HG02970 (cell line): Measurements from ENCODE around the gene PRTFDC1.
"Not testable (repeated sequence)": the region's sequence is repeated elsewhere in the genome, so short reads cannot be mapped to it uniquely, and the experiment has no call there.

ENCODE experiments used
- ATAC-seq: cut with Tn5 transposase; IDR thresholded peaks from one replicate; pipeline ENCODE4 v1.9.1; 2021; ENCODE audit warnings: mild to moderate bottlenecking, moderate library complexity, moderate number of reproducible peaks; ENCODE audit not compliant: unreplicated experiment, low FRiP score

PRTFDC1 gene

DNA sequence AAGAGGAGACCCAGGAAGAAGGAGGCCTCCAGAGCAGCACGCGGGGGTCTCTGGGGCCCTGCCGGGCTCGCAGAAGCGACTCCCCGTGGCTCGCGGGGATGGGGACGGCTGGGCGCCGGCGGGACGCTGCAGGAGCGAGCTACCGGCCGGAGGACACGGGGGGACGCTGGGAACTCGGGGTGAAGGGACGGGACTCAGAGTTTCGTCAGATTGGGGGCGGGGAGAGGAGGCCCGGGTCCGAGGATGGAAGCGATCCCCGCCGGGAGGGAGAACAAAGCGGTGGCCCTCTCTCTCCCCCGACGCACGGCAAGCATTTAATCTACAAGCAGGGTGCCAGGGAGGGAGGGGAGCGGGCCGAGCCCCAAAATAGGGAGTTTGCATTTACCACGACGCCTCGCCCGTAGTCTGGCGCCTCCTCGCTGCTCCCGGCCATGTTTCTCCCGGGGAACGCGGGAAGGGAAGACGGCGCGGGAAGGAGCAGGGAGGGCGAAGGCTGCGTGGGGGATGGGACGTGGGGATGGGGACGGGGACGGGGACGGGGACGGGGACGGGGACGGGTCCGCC is at the start of gene PRTFDC1:
Gene PRTFDC1, minus strand, starts transcription at position 464 of the 564 bp plus-strand sequence. Its CDS starts 31 bp downstream, at position 433.
- ATAC-seq, result peak; percentile 31

GRCh38 chr10:24998044-24998443 is 45.6 kb upstream of the PRTFDC1 start:
- no peak for ATAC-seq

DNA sequence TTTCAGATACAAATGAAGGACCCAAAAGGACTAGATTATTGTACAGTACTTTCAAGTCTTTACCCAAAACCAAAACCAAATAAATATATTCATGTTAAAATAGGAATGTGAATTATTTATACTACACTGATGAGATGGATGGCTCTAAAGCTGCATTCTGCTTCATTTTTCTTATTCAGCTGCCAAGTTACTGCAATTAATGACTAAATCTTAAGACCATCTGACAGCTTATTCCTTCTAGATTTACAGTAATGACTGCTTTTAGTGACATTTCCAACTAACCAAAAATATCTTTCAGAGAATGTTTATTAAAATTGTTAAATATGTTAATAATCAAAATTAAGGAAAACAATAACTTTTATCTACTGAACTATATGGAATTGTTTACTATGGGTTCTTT is 42.7 kb upstream of the PRTFDC1 start:
- ATAC-seq, result no peak

GRCh38 chr10:24993237-24993958 is 41.0 kb upstream of the PRTFDC1 start:
- ATAC-seq, result no peak

GRCh38 chr10:24992512-24993133 is 40.2 kb upstream of the PRTFDC1 start:
- no peak for ATAC-seq

GRCh38 chr10:24991298-24991697 is 38.9 kb upstream of the PRTFDC1 start:
- no peak for ATAC-seq

- ATAC-seq, result no peak
These were observed 37.5 kb upstream of the PRTFDC1 start for GRCh38 chr10:24989867-24990266.

DNA sequence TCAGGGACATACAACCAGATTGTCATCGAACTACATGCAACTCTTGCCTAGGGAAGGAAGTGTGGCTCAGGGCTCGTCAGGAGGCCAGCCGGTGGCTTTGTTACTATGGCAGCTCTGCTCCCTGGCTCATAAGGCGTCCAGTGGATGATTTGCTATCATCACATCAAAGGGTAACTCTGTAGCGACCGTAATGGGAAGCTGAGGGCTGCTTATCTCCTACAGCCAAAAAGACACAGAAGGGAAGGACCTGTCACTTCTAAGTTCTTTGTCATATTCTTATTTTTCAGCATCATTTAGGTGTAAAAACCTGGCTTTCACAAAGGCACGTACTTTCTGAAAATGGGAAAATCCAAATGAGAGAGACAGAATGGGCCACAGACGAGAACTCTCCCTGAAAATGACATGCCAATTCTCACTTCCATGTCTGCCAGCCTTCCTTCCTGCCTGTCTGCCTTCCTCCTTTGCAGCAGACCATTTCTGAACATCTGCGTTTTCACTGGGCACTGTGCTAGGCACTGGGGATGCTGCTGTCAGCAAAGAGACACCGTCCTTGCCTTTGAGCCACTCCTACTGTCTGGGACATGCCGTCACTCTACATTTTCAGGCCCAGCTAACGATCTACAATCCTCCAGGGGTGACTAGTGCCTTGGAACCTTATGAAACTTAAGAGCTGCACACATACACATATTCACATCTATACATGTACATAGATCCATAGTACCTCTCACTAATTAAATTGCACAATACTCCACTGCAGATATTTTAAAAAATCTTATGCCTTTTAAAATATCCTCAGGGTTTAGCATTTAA is 36.6 kb upstream of the PRTFDC1 start:
- no peak for ATAC-seq

DNA sequence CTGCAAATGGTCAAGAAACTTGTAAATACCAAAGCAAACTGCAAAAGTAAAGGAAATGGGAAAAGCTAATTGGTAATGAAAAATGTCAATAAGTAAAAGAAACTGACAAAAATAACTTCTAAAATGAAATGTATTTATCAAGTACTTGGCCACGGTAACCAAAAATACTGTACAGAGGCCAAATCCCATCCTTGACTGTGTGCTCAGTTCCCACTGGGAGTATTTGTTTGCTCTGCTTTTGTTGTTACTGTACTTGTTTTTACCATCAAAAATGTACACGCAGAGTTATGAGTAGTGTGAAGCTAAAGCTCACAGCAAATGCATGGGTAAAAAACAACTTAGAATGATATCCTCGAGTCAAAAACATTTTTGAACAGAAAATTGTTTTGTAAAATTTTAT is 32.5 kb upstream of the PRTFDC1 start:
- no peak for ATAC-seq

- ATAC-seq, result no peak
These were observed 31.5 kb upstream of the PRTFDC1 start for GRCh38 chr10:24983946-24984345.

GRCh38 chr10:24983130-24983529 is 30.7 kb upstream of the PRTFDC1 start:
- no peak for ATAC-seq

DNA sequence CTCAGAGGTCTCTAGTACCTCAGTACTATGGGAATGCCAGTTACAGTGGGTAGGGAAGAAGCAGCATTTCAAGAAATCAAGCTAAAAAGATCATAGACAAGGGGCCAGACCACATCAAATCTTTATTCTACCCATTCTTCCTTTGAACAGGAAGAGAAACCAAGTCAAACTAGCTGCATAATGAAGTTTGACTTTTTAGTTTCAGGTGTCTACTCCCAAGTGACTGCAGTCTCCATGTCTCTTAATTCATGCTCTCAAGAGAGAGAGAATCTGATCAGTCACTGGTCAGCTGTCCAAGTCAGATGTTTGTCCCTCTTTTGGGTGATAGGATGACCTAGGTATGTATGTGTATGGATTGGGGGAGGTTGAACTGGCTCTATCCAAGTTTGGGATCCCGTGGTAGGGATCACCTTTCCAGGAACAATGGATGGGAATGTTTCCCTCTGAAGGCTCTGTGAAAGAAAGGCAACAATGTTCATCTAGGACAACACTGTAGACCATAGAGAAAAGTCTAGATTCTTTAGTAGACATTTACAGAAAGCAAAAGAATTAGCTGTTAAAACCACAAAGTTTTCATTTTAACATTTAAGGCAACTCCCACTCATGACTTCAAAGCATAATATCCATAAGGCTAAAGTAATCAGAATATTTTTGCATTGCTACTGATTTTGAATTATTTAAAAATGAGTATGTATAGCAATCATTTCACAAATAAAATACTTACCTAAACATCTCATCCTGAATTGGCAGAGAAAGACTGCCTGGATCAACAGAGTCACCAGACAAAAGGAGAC is 30.1 kb upstream of the PRTFDC1 start:
- no peak for ATAC-seq

DNA sequence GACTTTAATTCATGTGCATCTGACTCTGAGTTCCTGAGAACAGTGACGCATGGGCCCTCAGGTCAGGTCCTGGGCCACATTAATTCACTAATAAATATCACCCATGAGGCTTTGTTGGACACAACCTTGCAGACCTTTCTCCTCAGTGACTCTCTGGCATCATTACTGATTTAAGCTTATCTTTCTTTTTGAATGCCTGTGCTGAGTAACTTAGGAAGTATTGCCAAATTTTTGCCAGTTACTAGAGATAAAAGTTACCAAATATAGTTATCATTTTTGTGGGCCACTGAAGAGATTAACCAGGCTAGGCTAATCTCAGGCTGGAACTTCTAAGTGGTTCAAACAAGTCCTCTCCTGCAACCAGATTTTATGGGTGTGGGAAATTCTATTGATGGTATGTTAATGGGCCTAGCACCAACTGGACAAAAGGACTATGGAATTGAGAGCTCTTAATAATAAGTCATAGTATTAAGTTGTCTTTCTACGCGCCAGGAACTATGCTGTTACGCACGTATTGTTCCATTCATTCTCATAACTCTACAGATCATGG is 28.8 kb upstream of the PRTFDC1 start:
- ATAC-seq, result no peak

- ATAC-seq, result no peak
These were observed 27.3 kb upstream of the PRTFDC1 start for GRCh38 chr10:24979685-24980084.

GRCh38 chr10:24974976-24975375 is 22.6 kb upstream of the PRTFDC1 start:
- no peak for ATAC-seq

DNA sequence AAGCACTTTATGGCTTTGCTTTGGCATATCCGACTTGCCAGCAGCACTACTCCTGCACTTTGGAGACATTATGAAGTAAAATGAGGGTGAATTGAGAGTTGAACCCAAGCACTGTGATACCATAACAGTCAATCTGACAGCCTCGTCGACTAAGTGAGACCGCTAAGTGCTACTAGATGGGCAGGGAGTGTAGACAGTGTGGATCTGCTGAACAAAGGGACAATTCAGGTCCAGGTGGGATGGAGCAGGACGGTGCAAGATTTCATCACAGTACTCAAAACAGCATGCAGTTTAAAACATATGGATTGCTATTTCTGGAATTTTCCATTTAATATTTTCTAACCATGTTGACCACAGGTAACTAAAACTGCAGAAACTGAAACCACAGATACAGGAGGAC is 20.8 kb upstream of the PRTFDC1 start:
- ATAC-seq, result no peak

GRCh38 chr10:24971374-24971773 is 19.0 kb upstream of the PRTFDC1 start:
- no peak for ATAC-seq

DNA sequence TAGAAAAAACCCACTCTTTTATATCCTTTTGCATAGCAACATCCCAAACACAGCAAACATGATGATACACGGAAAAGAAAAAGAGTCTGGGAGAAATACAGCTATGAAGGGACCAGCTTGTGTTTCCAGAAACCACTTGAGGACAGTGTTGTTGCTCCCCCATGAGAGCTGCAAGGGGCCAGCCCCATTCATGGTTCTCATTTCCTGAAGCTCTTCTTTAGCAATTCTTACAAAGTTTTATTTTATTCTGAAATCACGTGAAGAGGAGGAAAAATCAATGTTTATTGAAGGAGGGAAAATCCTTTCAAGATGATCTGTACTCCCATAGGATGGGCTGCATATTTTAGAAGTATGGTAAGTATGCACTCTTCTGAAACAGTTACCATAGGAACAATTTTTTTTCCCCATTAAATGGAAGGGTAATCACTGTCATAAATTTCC is 17.5 kb upstream of the PRTFDC1 start:
- no peak for ATAC-seq

- not testable (repeated sequence) for ATAC-seq
These were observed 16.5 kb upstream of the PRTFDC1 start for GRCh38 chr10:24968951-24969350.

DNA sequence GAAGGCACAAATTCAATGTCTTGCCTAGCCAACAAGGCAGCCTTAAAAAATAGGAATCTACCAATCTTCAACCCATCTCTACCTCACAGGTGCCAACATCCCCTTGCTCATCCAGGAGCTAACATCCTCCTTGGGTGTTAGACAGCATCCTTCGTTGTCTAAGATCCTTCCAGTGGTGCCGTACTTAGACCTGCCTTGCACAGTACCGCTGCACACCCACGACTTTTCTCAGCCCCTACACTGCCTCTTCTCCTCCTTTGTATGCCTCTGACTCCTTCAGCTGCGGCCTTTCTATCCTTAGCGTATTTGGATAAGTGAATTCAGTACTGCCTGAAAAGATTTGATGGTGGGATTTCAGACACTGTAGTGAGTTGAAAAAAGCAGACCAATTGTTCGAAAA is 15.9 kb upstream of the PRTFDC1 start:
- no peak for ATAC-seq
